GM18526 (cell line): ENCODE results near the gene SNX6.

Experiments used
- POLR2A ChIP-seq: IDR thresholded peaks from 3 replicates; pipeline ENCODE4 v1.6.1; 2011; ENCODE audit not compliant: insufficient read length; ENCODE audit errors: extremely low read depth

The SNX6 gene

GRCh38 chr14:34642595-34642994, 12.6 kb upstream of the SNX6 start:
- no peak for TF ChIP-seq POLR2A

GRCh38 chr14:34640826-34641225, 10.9 kb upstream of the SNX6 start:
- no peak for TF ChIP-seq POLR2A

- no peak for TF ChIP-seq POLR2A
Measured at GRCh38 chr14:34633742-34634141, 3.8 kb upstream of the SNX6 start.

- TF ChIP-seq POLR2A = no peak
Measured at GRCh38 chr14:34632411-34632978, 2.5 kb upstream of the SNX6 start.

GRCh38 chr14:34629344-34629656, 648 bp downstream of the SNX6 start:
- no peak for TF ChIP-seq POLR2A

GRCh38 chr14:34628681-34629135, 1.2 kb downstream of the SNX6 start:
- no peak for TF ChIP-seq POLR2A

GRCh38 chr14:34623506-34623905, 6.4 kb downstream of the SNX6 start:
- TF ChIP-seq POLR2A = no peak

- no peak for TF ChIP-seq POLR2A
Measured at GRCh38 chr14:34620839-34621238, 9.1 kb downstream of the SNX6 start.

GRCh38 chr14:34620115-34620514, 9.8 kb downstream of the SNX6 start:
- no peak for TF ChIP-seq POLR2A

- TF ChIP-seq POLR2A = no peak
Measured at GRCh38 chr14:34619471-34619870, 10.5 kb downstream of the SNX6 start.

- TF ChIP-seq POLR2A = no peak
Measured at GRCh38 chr14:34616360-34616759, 13.6 kb downstream of the SNX6 start.

- no peak for TF ChIP-seq POLR2A
Measured at GRCh38 chr14:34615507-34615906, 14.4 kb downstream of the SNX6 start.

GRCh38 chr14:34614638-34615037, 15.3 kb downstream of the SNX6 start:
- no peak for TF ChIP-seq POLR2A

- no peak for TF ChIP-seq POLR2A
Measured at GRCh38 chr14:34610101-34610500, 19.8 kb downstream of the SNX6 start.

- TF ChIP-seq POLR2A = no peak
Measured at GRCh38 chr14:34605461-34605860, 24.5 kb downstream of the SNX6 start.

GRCh38 chr14:34604995-34605394, 25.0 kb downstream of the SNX6 start:
- TF ChIP-seq POLR2A = no peak

GRCh38 chr14:34596891-34597290, 33.1 kb downstream of the SNX6 start:
- TF ChIP-seq POLR2A = no peak
